ENCODE data around the gene TTLL11. TPM values are rescaled to one million over a fixed set of nuclear protein-coding genes. Genes with fewer than 3 reads are reported as not detected.
"Not testable (repeated sequence)": the region's sequence is repeated elsewhere in the genome, so short reads cannot be mapped to it uniquely, and the experiment has no call there.

Gene TTLL11
- total RNA-seq, 1 donor from 2014 or later, result 5.3 TPM

DNA sequence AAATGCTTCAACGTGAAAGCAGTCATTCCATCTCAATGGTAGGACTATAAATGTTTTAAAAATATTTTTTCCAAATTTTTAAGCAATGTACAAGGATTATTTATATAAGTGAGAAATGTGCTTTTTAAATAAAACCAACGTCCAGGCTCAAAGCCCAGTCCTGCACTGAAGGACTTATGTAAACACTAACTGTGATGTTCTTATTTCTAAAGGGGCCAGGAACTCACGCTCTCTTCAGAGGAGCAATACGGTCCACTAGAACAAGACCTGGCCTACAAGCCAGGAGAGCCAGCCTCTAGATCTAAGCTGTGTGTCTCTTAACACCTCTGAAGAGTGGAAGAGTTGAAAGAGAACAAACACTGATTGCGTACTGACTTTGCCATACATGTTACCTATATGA lies 12.1 kb downstream of the TTLL11 start:
- no peak for DNase-seq

DNA sequence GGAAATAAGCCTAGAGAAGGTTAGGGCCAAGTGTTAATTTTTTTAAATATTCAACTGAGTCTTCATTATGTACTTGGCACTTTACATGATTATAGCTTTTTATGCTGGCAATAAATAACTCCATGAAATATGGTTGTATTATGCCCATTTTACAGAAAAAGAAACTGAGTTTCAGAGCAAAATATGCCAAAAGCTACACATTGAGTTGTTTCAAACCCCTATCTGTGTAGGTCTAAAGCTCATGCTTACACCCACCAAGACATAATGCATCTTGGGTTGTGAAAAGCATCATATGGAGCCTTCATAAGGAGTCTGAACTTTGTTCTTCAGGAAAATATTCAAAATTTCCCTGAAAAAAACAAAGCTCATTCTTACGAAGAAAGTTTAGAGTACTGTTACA lies 14.6 kb downstream of the TTLL11 start:
- DNase-seq, result no peak

DNA sequence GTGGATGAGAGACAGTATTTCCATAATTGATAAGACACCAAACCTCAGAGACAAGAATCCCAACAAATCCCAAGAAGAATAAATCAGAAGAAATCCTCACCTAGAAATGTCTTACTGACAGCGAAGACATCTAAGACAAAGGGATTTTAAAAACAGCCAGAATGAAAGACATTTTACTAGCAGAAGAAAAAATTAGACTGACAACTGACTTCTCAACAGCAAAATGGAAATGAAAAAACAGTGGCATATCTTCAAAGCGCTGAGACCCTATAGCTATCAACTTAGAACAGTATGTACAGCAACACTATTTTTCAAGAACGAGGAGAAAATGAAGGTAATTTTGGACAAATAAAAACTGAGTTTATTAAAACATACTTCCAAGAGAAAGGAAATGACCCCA lies 16.3 kb downstream of the TTLL11 start:
- DNase-seq, result no peak

DNA sequence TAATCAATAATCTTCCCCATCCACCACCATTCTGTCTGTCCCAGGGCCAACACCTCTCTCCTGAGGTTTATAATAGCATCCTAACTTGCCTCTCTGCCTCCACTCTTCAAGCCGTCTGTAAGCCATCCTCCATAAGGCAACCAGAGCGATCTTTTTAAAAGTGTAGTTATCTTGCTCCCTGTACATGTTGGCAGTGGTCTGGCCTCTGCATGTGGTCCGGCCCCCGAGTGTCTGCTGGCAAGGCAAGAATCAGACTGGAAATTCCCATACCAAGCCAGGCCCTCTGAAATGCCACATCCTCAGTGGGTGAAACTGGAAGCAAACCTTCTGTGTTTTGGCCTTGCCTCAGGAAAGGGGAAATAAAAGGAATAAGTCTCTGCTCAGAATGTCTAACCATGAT lies 17.0 kb downstream of the TTLL11 start:
- DNase-seq, result no peak

DNA sequence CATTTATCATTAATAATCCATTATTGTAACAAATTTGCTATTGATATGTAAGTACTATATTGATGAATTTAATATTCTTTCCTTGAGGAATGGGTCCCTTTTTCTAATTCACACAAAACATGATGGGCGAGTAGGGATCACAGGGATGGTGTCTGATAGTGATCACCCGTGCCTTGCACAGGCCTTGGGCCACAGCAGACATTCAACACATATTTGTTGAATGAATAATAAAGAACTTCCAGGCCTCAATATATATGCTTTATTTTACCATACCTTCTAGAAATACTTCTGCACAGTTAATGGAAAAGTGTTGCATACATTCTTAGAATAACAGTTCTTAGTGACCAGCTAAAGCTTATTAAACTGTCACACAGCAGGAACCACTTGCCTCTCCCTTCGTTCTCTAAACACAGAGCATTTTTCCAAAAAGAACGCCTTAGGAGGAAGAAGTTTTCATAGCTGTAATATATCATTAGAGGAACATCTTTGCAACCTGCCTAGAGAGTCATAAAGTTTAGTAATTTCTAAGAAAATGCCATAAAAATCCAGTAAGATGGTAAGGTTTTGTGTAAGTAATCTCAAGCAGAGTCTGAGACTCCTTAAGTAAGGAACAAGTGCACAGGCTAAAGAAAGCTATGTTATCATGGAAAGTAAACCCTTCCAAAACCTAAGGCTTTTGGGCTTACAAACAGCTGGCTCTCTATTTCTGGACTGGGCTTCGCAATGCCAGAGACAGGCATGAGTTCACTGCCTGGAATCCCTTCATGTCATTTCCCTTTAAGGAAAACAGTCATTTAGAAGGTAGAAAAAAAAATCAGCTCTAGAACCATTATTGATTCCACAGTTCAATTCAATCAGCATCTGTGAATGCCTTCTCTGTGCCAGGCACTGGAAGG lies 17.7 kb downstream of the TTLL11 start:
- DNase-seq, result no peak

DNA sequence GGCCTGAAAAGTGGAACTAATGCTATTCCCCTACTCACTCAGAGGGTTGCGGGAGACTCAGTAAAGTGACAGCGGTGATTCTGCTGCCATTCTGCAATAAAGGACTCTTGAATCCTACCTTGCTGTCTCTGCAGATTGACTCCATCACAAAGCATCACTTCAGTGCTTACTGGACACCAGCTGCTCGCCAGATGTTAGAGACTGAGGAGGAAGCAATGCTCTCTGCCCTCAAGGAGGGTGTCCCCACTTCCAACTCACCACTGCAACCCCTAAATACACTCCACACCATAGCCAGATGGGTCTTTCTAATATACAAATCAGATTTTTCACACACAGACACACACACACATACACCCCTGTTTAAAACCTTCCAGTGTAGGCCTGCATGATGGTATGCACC lies 21.4 kb downstream of the TTLL11 start:
- DNase-seq, result no peak

DNA sequence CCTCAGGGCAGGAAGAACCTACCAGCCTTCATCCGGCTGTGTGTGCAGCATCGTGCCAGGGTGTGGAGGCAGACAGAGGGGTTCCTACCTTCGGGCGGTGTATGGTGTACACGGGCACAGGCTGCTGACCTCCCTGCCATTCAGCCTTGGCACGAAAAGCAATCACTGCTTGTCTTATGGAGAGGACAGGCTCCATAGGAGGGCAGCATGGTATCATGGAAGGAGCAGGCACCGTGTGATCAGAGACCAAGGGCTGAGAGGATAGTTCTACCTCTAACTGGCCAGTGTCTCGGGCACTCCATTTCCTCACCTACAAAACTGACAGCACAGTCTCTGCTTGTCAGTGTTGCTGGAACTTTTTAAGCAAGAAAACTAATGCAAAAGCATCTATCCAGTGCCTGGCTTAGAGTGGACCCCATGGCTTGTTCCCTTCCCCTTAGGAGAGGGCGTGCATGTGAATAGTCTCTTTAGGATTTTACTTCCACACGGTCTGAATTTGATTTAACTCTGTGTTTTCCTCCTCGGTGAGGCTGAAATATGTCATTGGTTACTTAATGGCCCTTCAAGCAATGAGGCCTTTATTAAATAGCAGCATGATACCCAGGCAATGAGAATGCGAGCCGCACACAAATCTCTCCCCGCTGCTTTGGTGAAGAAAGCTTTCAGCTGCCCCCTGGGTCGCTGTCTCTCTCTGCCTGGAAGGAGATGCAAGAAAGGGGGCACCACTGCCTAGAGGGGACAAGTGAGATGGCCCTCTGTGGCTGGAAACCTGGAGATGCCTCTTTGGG lies 22.2 kb downstream of the TTLL11 start:
- no peak for DNase-seq

DNA sequence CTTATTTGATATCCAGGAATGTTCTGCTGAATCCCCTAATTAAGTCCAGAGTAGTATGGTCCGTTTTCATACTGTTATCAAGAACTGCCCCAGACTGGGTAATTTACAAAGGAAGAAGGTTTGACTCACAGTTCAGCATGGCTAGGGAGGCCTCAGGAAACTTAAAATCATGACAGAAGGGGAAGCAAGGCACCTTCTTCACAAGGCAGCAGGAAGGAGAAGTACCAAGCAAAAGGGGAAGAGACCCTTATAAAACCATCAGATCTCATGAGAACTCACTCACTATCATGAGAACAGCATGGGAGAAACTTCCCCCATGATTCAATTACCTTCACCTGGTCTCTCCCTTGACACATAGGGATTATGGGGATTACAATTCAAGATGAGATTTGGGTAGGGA lies 26.4 kb downstream of the TTLL11 start:
- not testable (repeated sequence) for DNase-seq

DNA sequence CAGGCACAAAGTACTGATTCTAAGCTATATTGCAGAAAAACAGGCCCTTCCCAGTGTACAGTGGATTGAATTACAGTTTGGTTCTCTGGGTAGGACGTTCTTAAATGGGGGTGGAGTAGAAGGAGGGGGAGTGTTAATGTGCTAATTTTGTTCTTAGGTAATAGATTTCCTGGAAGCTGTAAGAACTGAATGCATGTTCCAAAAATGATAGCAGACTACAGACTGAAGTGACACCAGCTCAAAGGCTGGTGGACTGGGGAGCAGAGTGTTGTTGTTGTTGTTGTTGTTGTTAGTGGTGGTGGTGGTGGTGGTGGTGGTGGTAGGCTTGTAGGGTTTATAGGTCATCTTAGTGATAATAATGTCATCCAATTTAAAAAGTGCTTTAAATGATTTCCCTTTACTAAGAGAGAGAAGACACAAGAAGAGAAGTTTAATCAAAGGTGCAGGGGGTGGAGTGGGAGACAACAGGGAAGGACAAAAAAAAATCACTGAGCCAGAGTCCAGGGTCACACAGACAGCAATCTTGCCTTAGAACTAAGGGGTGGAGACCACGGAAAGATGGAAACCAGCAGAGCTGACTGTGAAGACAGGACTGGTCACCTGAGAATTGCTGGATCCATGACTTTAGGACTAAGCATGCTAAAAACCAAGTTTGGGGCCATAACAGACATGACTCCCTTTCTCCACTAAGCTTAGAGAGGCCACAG lies 27.0 kb downstream of the TTLL11 start:
- no peak for DNase-seq

DNA sequence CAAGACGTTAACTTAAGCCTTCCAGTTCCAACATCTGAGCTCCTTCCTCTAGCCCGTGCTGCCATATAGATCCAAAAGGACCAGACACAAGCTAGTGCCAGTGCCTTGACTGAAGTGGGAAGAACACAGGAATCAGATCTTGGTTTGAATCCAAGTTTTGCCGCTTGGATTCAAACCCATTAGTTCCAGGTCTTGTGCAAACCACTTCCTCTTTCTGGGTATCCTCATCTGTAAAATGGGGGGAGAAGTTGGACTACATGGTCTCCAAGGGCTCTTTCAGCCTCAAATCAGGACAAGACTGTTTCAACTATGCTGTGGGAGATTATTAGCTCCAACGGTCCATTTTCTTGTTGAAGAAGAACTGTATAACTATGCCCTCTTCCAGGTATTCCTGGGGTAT lies 32.6 kb downstream of the TTLL11 start:
- no peak for DNase-seq

DNA sequence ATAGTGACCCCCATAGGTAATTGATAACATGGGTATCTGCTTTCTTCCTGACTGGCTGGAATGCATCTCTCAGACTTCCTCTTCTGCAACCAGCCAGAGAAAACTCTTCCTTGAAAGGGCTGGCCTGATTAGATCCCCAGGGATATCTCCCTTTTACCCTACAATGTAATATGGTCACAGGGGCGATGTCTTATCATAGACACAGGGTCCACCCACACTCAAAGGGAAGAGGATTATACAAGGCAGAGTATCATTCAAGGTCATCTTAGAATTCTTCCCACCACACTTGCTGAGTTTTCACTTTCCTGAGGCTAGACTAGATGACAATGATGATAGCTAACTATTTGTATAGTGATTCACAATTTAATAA lies 33.2 kb downstream of the TTLL11 start:
- DNase-seq, result no peak

DNA sequence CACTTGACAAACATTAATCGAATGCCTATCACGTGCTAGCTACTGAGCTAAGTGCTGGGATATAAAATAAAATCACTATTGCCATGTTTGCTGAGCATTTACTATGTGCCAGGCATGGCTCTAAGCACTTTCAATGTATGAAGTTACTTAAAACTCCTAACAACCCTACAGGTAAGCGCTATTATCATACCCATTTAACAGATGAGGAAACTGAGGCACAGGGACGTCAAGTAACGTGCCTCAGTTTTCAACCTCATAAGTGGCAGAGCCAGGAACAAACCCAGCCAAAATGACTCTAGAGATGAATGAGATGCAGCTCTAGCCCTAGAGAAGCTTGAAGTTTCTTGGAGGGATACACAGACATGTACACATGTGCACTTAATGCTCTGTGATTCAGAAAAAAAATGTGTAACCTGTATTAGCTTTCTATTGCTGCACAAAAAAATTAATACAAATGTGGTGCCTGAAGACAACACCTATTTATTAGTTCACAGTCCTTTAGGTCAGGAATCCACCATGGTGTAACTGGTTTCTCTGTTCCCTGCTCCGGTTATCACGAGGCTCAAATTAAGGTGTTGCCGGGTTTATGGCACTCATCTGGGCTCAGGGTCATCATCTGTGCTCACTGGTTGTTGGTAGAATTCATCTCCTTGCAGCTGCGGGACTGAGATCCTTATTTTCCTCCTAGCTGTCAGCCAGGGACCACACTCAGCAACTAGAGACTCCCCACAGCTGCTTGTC lies 33.7 kb downstream of the TTLL11 start:
- DNase-seq, result no peak

DNA sequence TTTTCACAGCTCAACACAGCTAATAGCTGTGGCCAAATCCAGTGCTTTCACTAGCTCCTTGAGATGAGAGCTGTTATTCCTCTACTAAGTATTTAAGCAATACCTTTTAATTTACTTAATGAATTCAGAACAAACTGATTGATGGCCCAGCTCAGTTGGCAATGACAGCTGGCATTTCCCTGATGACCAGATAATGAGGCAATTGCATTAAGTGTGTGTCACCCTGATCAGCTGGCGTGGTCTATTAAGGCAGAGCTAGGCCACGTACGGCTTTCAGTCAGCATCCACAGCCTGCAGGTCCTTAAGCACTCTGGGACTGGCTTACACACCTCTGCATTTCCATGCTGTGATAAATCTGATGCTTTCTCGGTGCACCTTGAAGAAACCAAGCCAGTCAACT lies 34.4 kb downstream of the TTLL11 start:
- no peak for DNase-seq

DNA sequence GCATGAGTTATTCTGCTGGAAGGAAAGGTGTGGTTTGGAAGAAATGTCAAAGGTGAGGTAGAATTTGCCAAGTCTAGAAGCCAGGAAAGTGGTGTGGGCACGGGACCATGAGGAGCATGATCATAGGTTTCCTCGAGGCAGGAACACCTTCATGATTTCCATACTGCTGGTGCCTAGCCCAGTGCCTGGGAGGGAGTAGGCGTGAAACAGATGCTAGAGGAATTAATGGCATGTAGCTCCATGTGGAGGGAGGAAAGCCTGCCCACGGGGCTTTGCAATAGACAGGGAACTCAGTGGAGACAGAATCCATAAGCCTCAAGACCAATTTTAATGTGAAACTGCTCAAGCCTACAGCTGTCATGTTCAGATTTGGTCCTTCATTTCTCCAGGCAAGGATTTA lies 35.1 kb downstream of the TTLL11 start:
- DNase-seq, result no peak

DNA sequence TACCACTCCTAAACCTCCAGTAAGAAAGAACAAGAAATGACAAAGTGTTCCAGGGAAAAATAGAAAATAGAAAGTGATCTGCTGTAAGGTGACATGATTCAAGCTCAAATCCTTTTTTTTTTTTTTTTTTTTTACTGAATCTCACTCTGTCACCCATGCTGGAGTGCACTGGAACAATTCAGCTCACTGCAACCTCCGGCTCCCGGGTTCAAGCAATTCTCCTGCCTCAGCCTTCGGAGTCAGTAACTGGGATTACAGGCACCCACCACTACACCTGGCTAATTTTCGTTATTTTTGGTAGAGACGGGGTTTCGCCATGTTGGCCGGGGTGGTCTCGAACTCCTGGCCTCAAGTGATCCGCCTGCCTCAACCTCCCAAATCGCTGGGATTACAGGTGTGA lies 35.9 kb downstream of the TTLL11 start:
- DNase-seq, result no peak

DNA sequence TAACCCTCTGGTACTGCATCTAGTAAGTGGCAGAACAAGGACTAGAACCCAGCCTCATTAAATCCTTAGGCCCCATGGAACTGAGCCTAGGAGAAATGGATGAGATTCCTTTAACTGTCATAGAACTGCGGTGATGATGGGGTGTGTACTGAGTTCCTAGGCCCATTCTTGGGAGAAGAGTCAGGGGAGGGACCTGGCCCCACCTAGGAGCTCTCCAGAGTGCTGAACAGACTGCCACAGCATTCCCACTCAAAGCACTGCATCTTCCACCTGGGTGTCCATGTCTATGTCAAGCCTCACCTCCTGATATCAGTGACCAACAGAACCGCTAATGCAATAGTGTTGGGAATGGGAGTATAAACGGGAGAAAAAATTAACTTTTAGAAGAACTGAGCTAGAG lies 36.6 kb downstream of the TTLL11 start:
- DNase-seq, result peak; percentile 26

DNA sequence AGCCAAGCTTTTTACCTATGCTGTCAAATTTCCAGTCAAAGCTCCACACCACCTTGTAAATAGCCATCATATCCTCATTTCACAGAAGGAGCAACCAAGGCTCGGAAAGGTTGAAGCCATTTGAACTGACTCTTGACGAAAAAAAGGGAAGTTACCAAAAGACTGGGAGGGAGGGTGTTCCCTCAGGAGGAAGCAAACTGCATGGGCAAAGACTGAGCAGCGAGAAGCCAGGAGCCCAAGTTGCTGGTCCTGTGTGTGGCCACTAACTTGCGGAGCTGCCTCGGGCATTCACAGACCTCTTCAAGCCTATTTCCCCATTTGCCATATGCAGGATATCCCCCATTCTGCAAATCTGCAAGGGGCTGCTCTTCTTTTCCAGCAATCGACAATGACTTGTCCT lies 37.4 kb downstream of the TTLL11 start:
- no peak for DNase-seq

DNA sequence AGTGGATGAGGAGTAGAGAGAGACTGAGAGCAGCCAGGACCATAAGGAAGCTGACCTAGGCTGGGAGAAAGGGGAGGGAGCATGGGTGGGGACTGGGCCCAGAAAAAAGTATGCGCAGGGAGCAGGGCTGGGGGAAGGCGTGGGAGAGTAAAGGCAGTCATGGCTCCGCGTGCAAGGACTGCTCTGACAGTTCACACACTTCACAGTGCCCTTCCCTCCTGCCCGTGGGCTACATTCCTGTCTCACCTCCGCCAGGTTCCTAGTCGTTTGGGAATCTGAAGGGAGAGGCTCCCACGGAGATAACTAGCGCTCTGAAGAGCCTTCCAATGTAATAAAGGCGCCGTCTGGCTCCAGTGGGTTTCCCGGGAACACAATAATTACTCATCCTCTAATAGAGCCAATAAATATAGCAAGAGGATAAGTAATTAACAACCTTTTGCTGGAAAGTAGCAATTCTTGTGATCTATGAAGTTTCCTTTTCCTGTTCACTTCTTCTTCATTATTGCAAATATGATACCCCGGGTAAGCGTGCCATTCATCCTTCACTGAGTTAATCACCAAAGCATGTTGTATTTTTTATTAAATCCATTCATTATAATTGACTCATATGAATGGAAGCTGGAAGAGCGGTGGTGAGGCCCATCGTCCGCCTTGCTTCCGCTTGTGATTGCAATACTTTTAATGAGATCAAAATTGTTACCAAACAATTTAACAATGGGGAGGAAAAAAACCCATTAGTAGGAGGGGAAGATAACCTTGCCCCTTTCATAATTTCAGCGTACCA lies 39.3 kb downstream of the TTLL11 start:
- DNase-seq, result peak; percentile 66

DNA sequence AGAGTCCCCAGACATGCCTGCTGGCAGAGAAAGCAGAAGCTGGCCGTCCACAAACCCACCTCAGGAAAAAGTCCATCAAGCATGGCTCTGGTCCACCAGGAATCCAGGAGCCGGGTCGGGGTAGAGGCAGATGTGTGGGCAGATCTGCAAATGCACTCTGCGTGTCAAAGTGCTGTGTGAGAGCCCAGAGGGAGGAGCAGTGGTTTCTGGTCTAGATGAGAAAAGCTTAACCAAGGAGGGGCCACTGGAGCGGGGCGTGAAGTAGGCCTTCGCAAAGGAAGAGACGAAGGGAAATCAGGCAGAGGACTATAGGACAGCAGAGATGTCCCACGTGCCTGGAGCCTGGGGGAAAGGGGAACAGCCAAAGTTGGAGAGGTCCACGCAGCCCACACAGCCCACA lies 40.0 kb downstream of the TTLL11 start:
- no peak for DNase-seq

DNA sequence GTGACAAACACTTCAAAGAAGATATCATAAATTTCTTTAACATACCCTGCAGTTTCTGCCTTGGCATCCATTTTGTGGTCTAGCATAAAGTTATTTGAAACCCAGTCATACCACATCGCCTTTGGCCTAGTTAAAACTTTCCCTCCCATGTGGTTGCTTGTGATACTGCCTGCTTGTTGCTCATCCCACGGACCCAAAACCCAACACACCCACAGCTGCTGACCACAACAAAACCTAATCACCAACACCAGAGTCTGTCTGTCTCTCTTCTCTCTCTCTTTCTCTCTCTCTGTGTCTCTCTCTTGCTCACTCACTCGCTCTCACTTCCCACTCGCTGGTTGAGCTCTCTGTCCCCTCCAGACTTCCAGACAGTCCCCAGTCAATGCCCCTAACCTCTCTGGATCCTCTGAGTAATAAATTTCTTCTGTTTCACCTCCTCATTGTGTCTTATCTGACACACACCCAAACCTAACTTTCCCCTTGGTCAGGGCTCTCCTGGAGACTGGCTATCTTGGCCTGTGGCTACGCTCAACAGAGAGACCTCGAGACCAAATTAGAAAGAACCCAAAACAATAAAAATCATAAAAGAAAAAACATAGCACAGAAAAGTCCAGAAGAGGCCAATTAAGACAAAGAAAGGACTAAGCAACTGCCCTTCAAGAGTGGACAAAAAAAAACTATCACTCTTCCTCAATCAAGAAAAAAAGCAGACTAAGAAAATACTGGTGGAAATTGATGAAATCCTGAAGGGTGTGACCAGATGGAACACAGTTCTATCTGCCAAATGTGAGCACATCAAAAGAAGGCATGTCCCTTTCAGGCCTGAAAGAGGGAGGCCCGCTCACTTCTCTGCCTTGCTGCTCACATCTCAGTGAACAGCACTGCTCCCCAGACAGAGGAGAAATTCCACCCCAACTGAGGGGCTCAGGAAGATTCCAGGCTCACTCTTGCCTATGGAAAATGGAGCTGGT lies 41.5 kb downstream of the TTLL11 start:
- DNase-seq, result no peak

DNA sequence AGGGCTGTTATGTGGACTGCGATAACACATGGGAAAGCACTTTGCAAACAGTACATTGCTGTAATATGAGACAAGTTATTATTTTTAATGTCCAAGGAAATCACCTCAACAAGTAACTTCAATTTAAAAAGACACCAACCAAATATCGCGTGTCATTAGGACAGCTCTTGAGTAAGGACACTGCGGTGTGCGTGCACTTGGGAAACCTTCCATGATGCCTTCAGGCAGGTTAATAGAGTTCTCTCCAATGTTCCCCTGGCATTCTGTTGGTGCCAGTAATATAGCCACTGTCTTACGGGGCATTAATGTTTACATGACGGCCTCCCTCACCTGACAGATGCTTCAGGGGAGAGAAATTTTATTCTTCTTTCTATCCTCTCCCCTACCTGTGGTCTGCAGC lies 42.9 kb downstream of the TTLL11 start:
- DNase-seq, result no peak
